MCF 10A (cell line): ENCODE results near the gene ALKBH3. TPM values are rescaled to one million over a fixed set of nuclear protein-coding genes. Genes with fewer than 3 reads are reported as not detected.

Source experiments
- BruUV-seq: library from RNA; stranded (reverse); fragments of 400-500 nt; replicated peaks from 2 replicates; lab custom pipeline; 2021; lab: Mats Ljungman, UMichigan
- CTCF ChIA-PET: fragments of 300-600 bp; sonication (Branson Sonifier 250); formaldehyde crosslinking; extraction: SDS; loops from one replicate; lab custom pipeline; 2021; ENCODE audit warnings: antibody characterized with exemption, inconsistent platforms; lab: Yijun Ruan, JAX
- POLR2A ChIA-PET: fragments of 300-600, 350-650 bp; sonication (Branson Sonifier 250); formaldehyde crosslinking; extraction: SDS; loops from one replicate; lab custom pipeline; 2020; ENCODE audit warnings: antibody characterized with exemption, inconsistent platforms; lab: Yijun Ruan, JAX
- DNase-seq: peaks from one replicate; pipeline ENCODE4 v3.0.0-alpha.2; 2018; ENCODE audit not compliant: unreplicated experiment
- H3K27ac Mint-ChIP-seq: one replicate; pipeline ENCODE4 v1.8.0; 2022; ENCODE audit warnings: mild to moderate bottlenecking, low read depth, mixed read lengths; ENCODE audit not compliant: unreplicated experiment
- H3K27me3 Mint-ChIP-seq: one replicate; pipeline ENCODE4 v1.8.0; 2022; ENCODE audit warnings: mixed read lengths; ENCODE audit not compliant: insufficient read depth, unreplicated experiment
- H3K36me3 Mint-ChIP-seq: one replicate; pipeline ENCODE4 v1.8.0; 2022; ENCODE audit warnings: mild to moderate bottlenecking, moderate library complexity, mixed read lengths; ENCODE audit not compliant: insufficient read depth, unreplicated experiment
- H3K4me1 Mint-ChIP-seq: one replicate; pipeline ENCODE4 v1.8.0; 2022; ENCODE audit warnings: mixed read lengths; ENCODE audit not compliant: insufficient read depth, unreplicated experiment
- H3K4me3 Mint-ChIP-seq: one replicate; pipeline ENCODE4 v1.8.0; 2022; ENCODE audit warnings: mild to moderate bottlenecking, moderate library complexity, mixed read lengths; ENCODE audit not compliant: unreplicated experiment
- H3K9me3 Mint-ChIP-seq: one replicate; pipeline ENCODE4 v1.8.0; 2022; ENCODE audit warnings: mixed read lengths; ENCODE audit not compliant: unreplicated experiment
- CTCF ChIP-seq: fragments of 200-600 bp; IDR thresholded peaks from one replicate; pipeline ENCODE4 v1.8.0; 2022; ENCODE audit warnings: antibody characterized with exemption, mild to moderate bottlenecking; ENCODE audit not compliant: unreplicated experiment
- intact Hi-C: fragments of 100-400 bp; cut with micrococcal nuclease; formaldehyde crosslinking; loops from 2 replicates; pipeline ENCODE4 v1.14.1; 2022
- total RNA-seq: library from RNA; stranded (reverse); gene quantifications from 2 replicates; pipeline ENCODE4 v1.2.3, GENCODE V29; 2022

ALKBH3 gene
- total RNA-seq, 1 experiment from 2014 or later, result 76.2 TPM

- peaks cover 7% of the 10 kb centered on the region for H3K4me1 Mint-ChIP-seq
- no TSS peak for BruUV-seq
- no peaks in the 10 kb centered on the region for H3K36me3 Mint-ChIP-seq
- no peak overlapping the region for H3K4me3 Mint-ChIP-seq
- intact Hi-C loops, result no loop called here
- POLR2A ChIA-PET, result no interaction called here
- H3K27me3 Mint-ChIP-seq, result peaks cover 9% of the 10 kb centered on the region
- no peak overlapping the region for H3K27ac Mint-ChIP-seq
- no peaks in the 10 kb centered on the region for H3K9me3 Mint-ChIP-seq
- no peak for DNase-seq
- no peak for TF ChIP-seq CTCF
- CTCF ChIA-PET, result interaction anchor here (0.6 to 2.0 kb wide), 2 partner anchors 10 to 17 kb away, joined by 4 to 8 read pairs; no protein-coding TSS in a partner anchor
Measured at GRCh38 chr11:43954241-43954640, 73.6 kb downstream of the ALKBH3 start.

- CTCF ChIA-PET, result interaction anchor here (0.5 to 2.0 kb wide), 9 partner anchors 9 to 76 kb away, joined by 3 to 9 read pairs (median 3); no protein-coding TSS in a partner anchor
- no peak for TF ChIP-seq CTCF
- peak; percentile 79 for DNase-seq
- Mint-ChIP-seq H3K27me3 (peaks cover 9% of the 10 kb centered on the region), H3K9me3 (no peaks in the 10 kb centered on the region), H3K4me1 (peaks cover 7% of the 10 kb centered on the region), H3K27ac (no peak overlapping the region), H3K4me3 (no peak overlapping the region), H3K36me3 (no peaks in the 10 kb centered on the region)
- BruUV-seq, result no TSS peak
- intact Hi-C loops, result no loop called here
- POLR2A ChIA-PET, result interaction anchor here (0.7 to 1.0 kb wide), 2 partner anchors 35 to 74 kb away, joined by 3 to 4 read pairs; partner anchors contain the start of gene ALKBH3
Measured at GRCh38 chr11:43955381-43956118, 74.9 kb downstream of the ALKBH3 start.

GRCh38 chr11:43957571-43957970 is 76.9 kb downstream of the ALKBH3 start:
- no peak for TF ChIP-seq CTCF
- no TSS peak for BruUV-seq
- intact Hi-C loops, result no loop called here
- Mint-ChIP-seq H3K4me1 (peaks cover 7% of the 10 kb centered on the region), H3K4me3 (no peak overlapping the region), H3K27me3 (peaks cover 9% of the 10 kb centered on the region), H3K36me3 (no peaks in the 10 kb centered on the region), H3K27ac (no peak overlapping the region), H3K9me3 (no peaks in the 10 kb centered on the region)
- POLR2A ChIA-PET, result no interaction called here
- CTCF ChIA-PET, result interaction anchor here (0.8 kb wide), 1 partner anchor 100 kb away, joined by 3 read pairs; no protein-coding TSS in a partner anchor
- DNase-seq, result no peak

GRCh38 chr11:43959321-43959995 is 78.8 kb downstream of the ALKBH3 start:
- TF ChIP-seq CTCF, result no peak
- BruUV-seq, result no TSS peak
- Mint-ChIP-seq H3K27ac (no peak overlapping the region), H3K4me1 (peaks cover 7% of the 10 kb centered on the region), H3K27me3 (no peaks in the 10 kb centered on the region), H3K36me3 (no peaks in the 10 kb centered on the region), H3K9me3 (no peaks in the 10 kb centered on the region), H3K4me3 (no peak overlapping the region)
- ChIA-PET POLR2A (no interaction called here), CTCF (interaction anchor here (0.7 kb wide), 1 partner anchor 134 kb away, joined by 3 read pairs; no protein-coding TSS in a partner anchor)
- intact Hi-C loops, result no loop called here
- no peak for DNase-seq
